Iris pigment epithelial cell (primary cell): Measurements from ENCODE around the gene PABPC1L2A.
"Not testable (repeated sequence)": the region's sequence is repeated elsewhere in the genome, so short reads cannot be mapped to it uniquely, and the experiment has no call there.

Experiments used
- DNase-seq: peaks from one replicate; pipeline ENCODE4 v3.0.0-alpha.2; 2011; ENCODE audit warnings: low read depth

PABPC1L2A gene

DNA sequence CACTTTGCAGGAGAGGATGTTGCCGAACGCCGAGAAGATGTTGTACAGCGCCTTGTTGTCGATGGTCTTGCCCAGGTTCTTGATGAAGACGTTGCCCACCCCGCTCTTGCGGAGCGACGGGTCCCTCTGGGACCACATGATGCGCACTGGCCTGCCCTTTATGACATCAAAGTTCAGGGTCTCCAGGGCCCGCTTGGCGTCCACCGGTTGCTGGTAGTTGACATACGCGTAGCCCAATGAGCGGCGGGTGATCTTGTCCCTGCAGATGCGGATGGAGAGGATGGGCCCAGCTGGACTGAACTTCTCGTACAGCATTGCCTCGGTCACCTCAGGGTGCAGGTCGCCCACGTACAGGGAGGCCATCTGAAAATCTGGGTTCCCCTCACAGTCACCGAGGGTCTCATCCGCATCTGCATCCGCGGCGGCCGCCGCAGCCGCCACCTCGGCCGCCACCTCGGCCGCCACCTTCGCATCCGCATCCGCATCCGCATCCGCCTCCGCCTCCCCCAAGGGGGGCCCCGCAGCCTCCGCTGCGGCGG is at the start of gene PABPC1L2A:
Gene PABPC1L2A (minus strand): TSS at position 489 of the 539 bp plus-strand sequence. CDS start 126 bp downstream, at position 363.
- DNase-seq = not testable (repeated sequence)

DNA sequence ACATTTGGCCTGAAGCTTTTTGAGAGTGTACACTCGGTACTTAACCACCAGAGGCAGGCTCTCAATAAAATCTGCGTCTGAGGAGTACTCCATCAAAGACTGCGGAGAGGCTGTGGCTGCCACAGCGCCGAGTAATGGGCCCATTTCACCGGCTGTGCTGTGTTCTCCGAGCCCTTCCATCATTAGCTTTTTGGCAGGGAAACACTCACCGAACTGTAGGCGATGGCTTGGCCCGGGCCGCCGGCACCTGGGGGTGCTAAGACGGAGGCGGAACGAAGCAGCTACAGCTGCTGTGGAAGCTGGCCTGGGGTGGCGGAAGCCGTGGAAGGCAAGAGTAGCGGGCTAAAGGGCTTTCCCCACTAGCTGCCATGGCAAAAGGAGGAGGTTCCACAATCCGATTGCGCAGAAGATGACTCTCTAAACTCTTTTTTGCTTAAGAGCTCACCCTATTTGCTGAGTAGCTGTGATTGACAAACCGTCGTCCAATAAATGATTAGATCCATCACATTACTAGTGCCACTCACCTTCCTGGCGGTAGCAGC is 48.5 kb upstream of the PABPC1L2A start:
- no peak for DNase-seq

DNA sequence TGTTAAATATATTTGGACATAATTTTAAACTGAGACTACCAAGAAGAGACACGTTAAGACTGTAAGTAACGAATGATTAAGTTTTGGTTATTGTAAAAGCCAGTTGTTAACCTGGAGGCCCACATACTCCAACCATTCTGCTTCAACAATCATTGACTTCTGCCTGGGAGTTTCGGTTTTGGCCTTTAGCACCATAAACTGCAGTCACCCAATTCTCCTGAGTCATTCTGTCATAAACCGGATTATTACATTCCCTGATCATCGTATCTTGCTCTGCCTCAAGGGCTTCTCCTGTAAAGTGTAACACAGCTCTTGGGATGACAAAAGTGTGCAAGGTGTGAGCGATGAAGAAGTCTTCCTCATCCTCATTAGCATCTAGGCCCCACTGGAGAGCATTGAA is 46.9 kb upstream of the PABPC1L2A start:
- DNase-seq = no peak

DNA sequence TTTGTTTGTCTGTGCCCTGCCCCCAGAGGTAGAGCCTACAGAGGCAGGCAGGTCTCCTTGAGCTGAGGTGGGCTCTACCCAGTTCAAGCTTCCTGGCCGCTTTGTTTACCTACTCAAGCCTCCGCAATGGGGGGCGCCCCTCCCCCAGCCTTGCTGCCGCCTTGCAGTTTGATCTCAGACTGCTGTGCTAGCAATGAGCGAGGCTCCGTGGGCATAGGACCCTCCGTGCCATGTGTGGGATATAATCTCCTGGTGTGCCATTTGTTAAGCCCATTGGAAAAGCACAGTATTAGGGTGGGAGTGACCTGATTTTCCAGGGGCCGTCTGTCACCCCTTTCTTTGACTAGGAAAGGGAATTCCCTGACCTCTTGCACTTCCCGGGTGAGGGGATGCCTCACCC is 20.2 kb upstream of the PABPC1L2A start:
- not testable (repeated sequence) for DNase-seq

DNA sequence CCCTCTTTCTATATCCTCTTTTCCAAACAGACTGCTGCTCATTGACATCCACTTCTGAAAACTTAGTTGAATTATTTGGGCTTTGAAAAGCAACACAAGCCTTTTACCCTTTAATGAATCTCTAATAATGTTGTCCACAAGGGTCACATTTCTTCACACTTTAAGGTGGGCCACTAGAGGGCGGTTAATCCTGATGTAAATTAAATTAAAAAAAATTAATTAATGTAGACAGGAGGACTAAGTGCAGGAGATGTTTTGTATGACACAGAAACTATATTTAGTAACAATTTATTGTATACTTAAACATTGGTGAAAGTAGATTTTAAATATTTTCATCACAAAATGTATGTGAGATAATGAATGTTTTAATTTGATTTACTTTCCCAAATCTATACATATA is 7.5 kb upstream of the PABPC1L2A start:
- not testable (repeated sequence) for DNase-seq

DNA sequence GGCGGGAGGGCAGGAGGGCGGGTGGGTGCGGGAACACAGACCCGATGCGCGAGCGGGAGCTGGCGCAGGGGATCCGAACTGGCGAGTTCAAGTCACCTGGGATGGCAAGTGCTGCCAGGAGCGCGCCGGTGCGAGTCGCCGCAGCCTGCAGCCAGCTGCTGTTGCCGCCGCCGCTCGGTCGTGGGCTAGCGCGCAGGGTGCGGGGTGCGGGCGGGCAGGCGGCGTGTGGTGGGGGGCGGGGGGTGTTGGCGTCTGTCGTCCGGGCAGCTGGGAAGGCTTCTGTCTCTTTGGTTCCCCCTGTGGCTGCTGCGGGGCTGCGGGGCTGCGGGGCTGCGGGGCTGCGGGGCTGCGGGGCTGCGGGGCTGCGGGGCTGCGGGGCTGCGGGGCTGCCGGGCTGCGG is 572 bp upstream of the PABPC1L2A start:
- not testable (repeated sequence) for DNase-seq

DNA sequence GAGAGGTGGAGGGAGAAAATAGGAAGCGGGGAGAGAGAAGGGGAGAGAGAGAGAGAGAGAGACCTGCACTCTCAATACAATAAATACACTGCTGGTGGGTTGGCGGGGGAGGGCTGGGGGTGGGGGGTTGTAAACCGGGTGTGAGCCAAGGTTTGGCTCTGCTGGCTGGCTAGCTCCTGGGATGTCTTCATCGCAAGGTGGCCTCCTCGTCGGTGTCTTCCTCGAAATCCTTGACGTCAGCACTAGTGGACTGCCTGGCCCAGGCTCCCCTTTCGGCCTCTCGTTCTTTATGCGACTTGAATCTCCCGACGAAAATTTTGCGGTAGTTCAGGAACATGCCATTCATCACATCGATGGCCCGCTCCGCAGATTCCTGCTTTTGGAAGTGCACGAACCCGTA is 715 bp downstream of the PABPC1L2A start:
- DNase-seq = not testable (repeated sequence)

DNA sequence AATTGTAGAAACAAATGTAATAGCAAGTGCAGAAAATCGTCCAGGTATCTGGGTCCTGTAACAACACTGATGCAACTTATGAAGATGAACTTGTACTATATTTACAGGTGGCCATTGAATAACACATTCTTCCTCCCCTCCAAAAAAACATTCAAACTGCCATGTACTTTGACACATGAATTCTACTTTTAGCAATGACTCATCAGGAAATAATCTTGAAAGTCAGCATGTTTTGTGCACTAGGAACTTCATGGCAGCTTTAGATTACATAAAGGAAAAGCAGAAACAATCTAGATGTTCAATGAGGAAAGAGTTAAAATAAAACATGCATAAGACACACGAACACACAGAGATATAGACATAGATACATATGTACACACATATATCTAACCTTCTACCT is 2.5 kb downstream of the PABPC1L2A start:
- no peak for DNase-seq

DNA sequence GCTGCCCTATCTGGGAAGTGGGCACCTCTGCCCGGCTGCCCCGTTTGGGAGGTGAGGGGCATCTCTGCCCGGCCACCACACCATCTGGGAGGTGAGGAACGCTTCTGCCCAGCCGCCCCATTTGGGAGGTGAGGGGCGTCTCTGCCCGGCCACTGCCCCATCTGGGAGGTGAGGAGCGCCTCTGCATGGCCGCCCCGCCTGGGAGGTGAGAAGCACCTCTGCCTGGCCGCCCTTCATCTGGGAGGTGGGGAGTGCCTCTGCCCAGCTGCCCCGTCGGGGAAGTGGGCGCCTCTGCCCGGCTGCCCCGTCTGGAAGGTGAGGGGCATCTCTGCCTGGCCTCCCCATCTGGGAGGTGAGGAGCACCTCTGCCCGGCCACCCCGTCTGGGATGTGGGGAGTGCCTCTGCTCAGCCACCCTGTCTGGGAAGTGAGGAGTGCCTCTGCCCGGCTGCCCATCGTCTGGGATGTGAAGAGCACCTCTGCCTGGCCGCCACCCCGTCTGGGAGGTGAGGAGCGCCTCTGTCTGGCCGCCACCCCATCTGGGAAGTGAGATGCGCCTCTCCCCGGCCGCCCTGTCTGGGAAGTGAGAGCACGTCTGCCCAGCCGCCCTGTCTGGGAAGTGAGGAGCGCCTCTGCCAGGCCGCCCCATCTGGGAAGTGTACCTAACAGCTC is 9.8 kb downstream of the PABPC1L2A start:
- DNase-seq = no peak

DNA sequence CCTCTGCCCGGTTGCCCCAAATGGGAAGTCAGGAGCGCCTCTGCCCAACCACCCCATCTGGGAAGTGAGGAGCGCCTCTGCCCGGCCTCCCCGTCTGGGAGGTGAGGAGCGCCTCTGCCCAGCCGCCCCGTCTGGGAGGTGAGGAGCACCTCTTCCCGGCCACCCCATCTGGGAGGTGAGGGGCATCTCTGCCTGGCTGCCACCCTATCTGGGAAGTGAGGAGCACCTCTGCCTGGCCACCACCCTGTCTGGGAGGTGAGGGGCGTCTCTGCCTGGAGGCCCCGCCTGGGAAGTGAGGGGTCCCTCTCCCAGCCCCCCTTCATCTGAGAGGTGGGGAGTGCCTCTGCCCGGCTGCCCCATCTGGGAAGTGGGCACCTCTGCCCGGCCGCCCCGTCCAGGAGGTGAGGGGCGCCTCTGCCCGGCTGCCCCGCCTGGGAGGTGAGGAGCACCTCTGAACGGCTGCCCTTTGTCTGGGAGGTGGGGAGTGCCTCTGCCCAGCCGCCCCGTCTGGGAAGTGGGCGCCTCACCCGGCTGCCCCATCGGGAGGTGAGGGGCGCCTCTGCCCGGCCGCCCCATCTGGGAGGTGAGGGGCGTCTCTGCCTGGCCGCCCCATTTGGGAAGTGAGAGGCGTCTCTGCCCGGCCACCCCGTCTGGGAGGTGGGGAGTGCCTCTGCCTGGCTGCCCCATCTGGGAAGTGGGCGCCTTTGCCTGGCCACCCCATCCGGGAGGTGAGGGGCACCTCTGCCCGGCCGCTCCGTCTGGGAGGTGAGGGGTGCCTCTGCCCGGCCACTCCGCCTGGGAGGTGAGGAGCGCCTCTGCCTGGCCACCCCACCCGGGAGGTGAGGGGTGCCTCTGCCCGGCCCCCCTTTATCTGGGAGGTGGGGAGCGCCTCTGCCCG is 10.6 kb downstream of the PABPC1L2A start:
- no peak for DNase-seq

DNA sequence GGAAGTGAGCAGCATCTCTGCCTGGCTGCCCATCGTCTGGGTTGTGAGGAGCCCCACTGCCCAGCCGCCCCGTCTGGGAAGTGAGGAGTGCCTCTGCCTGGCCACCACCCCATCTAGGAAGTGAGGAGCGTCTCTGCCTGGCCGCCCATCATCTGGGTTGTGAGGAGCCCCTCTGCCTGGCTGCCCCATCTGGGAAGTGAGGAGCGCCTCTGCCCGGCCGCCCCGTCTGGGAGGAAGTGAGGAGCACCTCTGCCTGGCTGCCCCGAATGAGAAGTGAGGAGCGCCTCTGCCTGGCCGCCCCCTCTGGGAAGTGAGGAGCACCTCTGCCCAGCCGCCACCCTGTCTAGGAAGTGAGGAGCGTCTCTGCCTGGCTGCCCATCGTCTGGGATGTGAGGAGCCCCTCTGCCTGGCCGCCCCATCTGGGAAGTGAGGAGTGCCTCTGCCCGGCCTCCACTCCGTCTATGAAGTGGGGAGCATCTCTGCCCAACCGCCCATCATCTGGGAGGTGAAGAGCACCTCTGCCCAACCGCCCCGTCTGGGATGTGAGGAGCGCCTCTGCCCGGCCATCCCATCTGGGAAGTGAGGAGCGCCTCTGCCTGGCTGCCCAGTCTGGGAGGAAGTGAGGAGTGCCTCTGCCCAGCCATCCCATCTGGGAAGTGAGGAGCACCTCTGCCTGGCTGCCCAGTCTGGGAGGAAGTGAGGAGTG is 11.4 kb downstream of the PABPC1L2A start:
- not testable (repeated sequence) for DNase-seq

DNA sequence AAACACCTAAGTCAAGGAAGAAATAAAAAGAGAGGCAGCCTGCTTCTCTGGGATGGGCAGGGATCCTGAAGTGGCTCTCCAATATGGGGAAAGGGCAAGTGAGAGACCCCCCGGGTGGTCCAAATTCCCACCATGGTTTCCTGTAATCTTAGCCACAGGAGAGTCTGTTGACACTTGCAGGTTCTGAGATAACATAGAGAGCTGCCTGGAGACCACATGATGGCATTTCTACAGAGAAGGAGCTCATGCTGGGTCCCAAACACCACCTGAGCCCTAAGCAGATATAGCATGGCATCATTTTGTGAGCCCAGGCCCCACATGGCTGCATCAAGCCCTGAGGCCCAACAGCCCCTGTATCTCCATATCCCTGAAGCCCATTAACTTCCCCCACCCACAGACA is 50.4 kb downstream of the PABPC1L2A start:
- DNase-seq = no peak
